Thyroid gland (tissue), 4 donors: Measurements from ENCODE around the gene GRIFIN. TPM values are rescaled to one million over a fixed set of nuclear protein-coding genes. Genes with fewer than 3 reads are reported as not detected.

ENCODE experiments used
- DNase-seq, 2 donors: peaks; one replicate each; pipeline ENCODE4 v3.0.0-alpha.2; 2019
- H3K27ac ChIP-seq, 3 donors: fragments of 200-600 bp; sonication (generic); 1 replicate in 2 of 3; 2 replicates in 1 of 3; pipeline ENCODE4 v1.5.1; 2016 to 2019; ENCODE audit warnings: mild to moderate bottlenecking in 1 of 3, moderate library complexity in 1 of 3
- H3K27me3 ChIP-seq: fragments of 200-600 bp; sonication (generic); one replicate; pipeline ENCODE4 v1.5.1; 2019
- H3K36me3 ChIP-seq, 2 donors: fragments of 200-600 bp; sonication (generic); one replicate each; pipeline ENCODE4 v1.5.1; 2016 to 2019
- H3K4me1 ChIP-seq, 2 donors: fragments of 200-600 bp; sonication (generic); one replicate each; pipeline ENCODE4 v1.5.1; 2017 to 2019
- H3K4me3 ChIP-seq, 3 donors: fragments of 200-600 bp; sonication (generic); replicated peaks in 1 of 3; 1 replicate in 2 of 3; 2 replicates in 1 of 3; pipeline ENCODE4 v1.5.1; 2016; ENCODE audit warnings: mild to moderate bottlenecking in 1 of 3
- H3K9me3 ChIP-seq: fragments of 200-600 bp; sonication (generic); one replicate; pipeline ENCODE4 v1.5.1; 2017
- POLR2A ChIP-seq, 2 donors: fragments of 450-650 bp; IDR thresholded peaks; one replicate each; pipeline ENCODE4 v1.6.1; 2017; ENCODE audit warnings: antibody characterized with exemption in 2 of 2, mild to moderate bottlenecking in 2 of 2, moderate library complexity in 1 of 2
- WGBS, 2 donors: methylation state at CpG; one replicate each; pipeline ENCODE4 v1.1.5; 2017; 5-methylcytosine and 5-hydroxymethylcytosine counted together
- intact Hi-C: fragments of 100-400 bp; cut with DNase I; formaldehyde crosslinking; loops from one replicate; pipeline ENCODE4 v1.15.1; 2023
- total RNA-seq, 4 donors: library from RNA; depleted of rRNA; stranded (reverse); fragments of >200 nt; gene quantifications; one replicate each; pipeline ENCODE4 v1.2.3, GENCODE V29; 2016
- TF ChIP-seq, protein P1 (sequence below), 6 experiments: fragments of 200-600 bp in 3 of 6; fragments of 450-650 bp in 3 of 6; sonication (generic) in 3 of 6; IDR thresholded peaks; one replicate each; pipeline ENCODE4 v1.5.1; 2016 to 2019; ENCODE audit warnings: antibody characterized with exemption in 6 of 6, mild to moderate bottlenecking in 2 of 6, inconsistent platforms in 1 of 6, moderate library complexity in 1 of 6

GRIFIN gene
- total RNA-seq, 4 donors from 2014 or later, result not detected

DNA sequence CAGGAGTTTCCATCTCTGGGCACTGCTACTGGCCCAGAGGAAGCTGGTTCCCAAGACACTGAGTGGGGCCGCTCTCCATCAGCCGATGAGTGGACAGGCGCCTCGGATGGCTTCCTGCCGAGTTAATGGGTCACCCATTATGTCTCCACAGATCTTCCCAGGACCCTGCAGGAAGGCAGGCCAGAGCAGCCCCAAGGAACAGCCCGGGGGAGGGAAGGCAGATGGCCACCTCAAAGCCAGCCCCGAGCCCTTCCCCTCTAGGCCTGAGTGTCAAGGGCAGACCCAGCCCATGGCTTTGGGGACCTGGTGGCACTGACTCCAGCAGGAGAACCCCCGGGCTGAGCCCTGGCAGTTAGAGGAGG, 40.0 kb upstream of the GRIFIN start:
- no peaks in the 10 kb centered on the region for H3K9me3 ChIP-seq
- DNase-seq, result no peak
- WGBS, 2 donors, result 71 to 75% methylated on average over 5 to 8 of the region's 8 CpGs
- no peak overlapping the region for H3K4me3 ChIP-seq
- intact Hi-C loops, result no loop called here
- TF ChIP-seq POLR2A (IDR thresholded peaks at IDR 0.05), result no peak
- TF ChIP-seq, protein P1, sequence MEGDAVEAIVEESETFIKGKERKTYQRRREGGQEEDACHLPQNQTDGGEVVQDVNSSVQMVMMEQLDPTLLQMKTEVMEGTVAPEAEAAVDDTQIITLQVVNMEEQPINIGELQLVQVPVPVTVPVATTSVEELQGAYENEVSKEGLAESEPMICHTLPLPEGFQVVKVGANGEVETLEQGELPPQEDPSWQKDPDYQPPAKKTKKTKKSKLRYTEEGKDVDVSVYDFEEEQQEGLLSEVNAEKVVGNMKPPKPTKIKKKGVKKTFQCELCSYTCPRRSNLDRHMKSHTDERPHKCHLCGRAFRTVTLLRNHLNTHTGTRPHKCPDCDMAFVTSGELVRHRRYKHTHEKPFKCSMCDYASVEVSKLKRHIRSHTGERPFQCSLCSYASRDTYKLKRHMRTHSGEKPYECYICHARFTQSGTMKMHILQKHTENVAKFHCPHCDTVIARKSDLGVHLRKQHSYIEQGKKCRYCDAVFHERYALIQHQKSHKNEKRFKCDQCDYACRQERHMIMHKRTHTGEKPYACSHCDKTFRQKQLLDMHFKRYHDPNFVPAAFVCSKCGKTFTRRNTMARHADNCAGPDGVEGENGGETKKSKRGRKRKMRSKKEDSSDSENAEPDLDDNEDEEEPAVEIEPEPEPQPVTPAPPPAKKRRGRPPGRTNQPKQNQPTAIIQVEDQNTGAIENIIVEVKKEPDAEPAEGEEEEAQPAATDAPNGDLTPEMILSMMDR (IDR thresholded peaks at IDR 0.05), result no peak
- H3K36me3 ChIP-seq, result no peaks in the 10 kb centered on the region
- peaks cover 12 to 37% of the 10 kb centered on the region in 2 donors for H3K4me1 ChIP-seq
- H3K27ac ChIP-seq, result no peak overlapping the region
- peaks cover 7% of the 10 kb centered on the region for H3K27me3 ChIP-seq

DNA sequence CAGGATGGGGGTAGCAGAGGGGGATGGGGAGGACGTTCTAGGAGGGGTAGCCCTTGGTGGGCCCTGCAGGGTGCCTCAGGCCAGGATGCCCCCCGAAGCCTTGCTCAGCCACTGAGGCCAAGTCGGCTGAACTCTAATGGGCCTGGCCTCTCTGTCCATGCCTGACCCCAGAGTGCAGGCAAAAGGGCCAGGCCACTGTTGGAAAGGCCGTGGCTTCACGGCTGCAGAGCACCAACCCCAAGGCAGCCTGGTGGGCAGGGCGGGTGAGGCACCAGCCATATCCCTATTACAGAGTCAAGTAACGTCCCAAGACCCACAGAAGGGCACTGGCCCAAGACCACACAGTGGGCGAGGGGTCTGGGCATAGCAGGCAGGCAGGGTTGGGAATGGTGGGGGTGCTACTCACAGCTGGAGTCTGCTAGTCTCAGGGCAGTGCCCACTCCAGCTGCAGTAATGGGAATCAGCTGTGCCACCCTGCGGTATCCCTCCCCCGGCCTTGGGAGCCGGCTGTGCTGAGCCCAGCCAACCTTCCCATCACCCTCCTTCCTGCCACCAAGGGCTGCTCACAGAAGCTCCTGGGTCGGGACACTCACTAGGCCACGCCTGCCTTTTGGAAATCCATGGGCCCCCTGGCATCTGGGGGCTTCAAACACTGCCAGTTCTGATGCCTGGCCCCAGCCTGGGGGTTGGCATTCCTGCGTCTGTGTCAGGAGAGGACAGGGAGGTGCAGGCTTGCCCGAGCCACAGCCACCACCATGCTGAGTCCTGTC, 39.4 kb upstream of the GRIFIN start:
- Histone ChIP-seq H3K4me1 (peaks cover 12 to 39% of the 10 kb centered on the region in 2 donors), H3K36me3 (no peaks in the 10 kb centered on the region), H3K27me3 (peaks cover 2% of the 10 kb centered on the region), H3K27ac (no peak overlapping the region), H3K4me3 (no peak overlapping the region), H3K9me3 (no peaks in the 10 kb centered on the region)
- 89 to 90% methylated on average over 1 to 13 of the region's 15 CpGs for WGBS, 2 donors
- intact Hi-C loops, result no loop called here
- TF ChIP-seq, protein P1 (IDR thresholded peaks at IDR 0.05), result no peak
- TF ChIP-seq POLR2A (IDR thresholded peaks at IDR 0.05), result no peak
- DNase-seq, result no peak

DNA sequence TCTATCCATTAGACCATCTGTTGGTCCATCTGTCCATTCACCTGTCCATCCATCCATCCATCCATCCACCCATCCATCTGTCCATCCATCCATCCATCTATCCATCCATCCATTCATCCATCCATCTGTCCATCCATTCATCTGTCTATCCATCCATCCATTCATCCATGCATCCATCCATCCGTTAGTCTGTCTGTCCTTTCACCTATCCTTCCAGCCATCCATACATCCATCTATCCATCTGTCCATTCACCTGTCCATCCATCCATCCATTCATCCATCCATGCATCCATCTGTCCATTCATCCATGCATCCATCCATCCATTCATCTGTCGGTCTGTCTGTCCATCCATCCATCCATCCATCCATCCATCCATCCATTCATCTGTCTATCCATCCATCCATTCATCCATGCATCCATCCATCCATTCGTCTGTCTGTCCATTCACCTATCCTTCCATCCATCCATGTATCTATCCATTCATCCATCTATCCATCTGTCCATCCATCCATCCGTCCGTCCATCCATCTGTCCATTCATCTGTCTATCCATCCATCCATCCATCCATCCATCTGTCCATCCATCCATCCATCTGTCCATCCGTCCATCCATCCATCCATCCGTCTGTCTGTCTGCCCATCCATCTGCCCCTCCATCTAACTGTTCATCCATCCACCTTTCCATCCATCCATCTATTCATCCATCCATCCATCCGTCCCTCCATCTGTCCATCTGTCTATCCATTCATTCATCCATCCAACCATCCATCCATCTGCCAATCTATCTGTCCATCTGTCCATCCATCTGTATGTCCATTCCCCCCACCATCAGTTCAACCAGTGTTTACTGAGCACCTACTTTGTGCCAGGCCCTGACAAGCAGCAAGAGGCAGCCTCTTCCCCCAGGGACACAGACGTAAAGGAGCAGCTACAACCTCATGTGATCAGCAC, 38.5 kb upstream of the GRIFIN start:
- no peaks in the 10 kb centered on the region for H3K36me3 ChIP-seq
- H3K4me1 ChIP-seq, result peaks cover 8 to 37% of the 10 kb centered on the region in 2 donors
- H3K27me3 ChIP-seq, result no peaks in the 10 kb centered on the region
- WGBS, 2 donors, result 85 to 90% methylated on average over 9 of the region's 9 CpGs
- H3K27ac ChIP-seq, result no peak overlapping the region
- no peak for DNase-seq
- no peaks in the 10 kb centered on the region for H3K9me3 ChIP-seq
- H3K4me3 ChIP-seq, result no peak overlapping the region
- intact Hi-C loops, result no loop called here
- no peak for TF ChIP-seq POLR2A (IDR thresholded peaks at IDR 0.05)
- TF ChIP-seq, protein P1 (IDR thresholded peaks at IDR 0.05), result no peak

DNA sequence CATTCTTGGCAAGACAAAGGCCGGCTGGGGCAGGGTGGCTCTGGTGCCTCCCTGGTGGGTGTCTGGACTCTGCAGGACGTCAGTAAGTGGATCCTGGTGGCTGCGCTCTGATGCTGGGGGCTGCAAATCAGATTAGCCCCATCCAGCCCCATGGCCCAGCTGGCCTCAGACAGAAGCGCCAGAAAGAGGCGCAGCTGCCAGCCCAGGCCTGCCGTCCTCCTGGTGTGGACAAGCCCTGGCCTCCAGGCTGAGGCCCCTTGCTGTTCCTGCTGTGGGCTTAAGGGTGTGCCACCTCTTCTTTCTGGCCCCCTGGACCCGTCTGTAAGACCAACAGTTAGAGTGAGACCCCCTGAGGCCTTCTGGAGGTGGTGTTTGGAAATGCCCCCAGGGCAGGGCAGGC, 37.5 kb upstream of the GRIFIN start:
- intact Hi-C loops, result no loop called here
- Histone ChIP-seq H3K27me3 (no peaks in the 10 kb centered on the region), H3K4me1 (peaks cover 2 to 39% of the 10 kb centered on the region in 2 donors), H3K36me3 (no peaks in the 10 kb centered on the region), H3K27ac (no peak overlapping the region), H3K4me3 (no peak overlapping the region), H3K9me3 (no peaks in the 10 kb centered on the region)
- no peak for DNase-seq
- TF ChIP-seq, protein P1 (IDR thresholded peaks at IDR 0.05), result no peak
- TF ChIP-seq POLR2A (IDR thresholded peaks at IDR 0.05), result no peak
- WGBS, 2 donors, result 90 to 100% methylated on average over 2 to 4 of the region's 7 CpGs
